Fibroblast of pulmonary artery (primary cell): ENCODE data around the gene MYO1D.

Experiments
- DNase-seq: peaks from one replicate; pipeline ENCODE4 v3.0.0-alpha.2; 2010; ENCODE audit warnings: low read depth
- H3K4me3 ChIP-seq: replicated peaks from 2 replicates; pipeline ENCODE4 v1.5.1; 2011; ENCODE audit warnings: low read depth, mild to moderate bottlenecking, control low read depth, low read length, moderate library complexity
- CTCF ChIP-seq: IDR thresholded peaks from 2 replicates; pipeline ENCODE4 v1.5.1; 2011; ENCODE audit warnings: mild to moderate bottlenecking, control low read depth, low read length, inconsistent platforms; ENCODE audit errors: missing control alignments

MYO1D gene

GRCh38 chr17:32634167-32634566, 242.8 kb downstream of the MYO1D start:
- H3K4me3 ChIP-seq, result no peak overlapping the region
- TF ChIP-seq CTCF, result no peak
- DNase-seq, result no peak

- DNase-seq, result no peak
- no peak for TF ChIP-seq CTCF
- H3K4me3 ChIP-seq, result no peak overlapping the region
These were observed 245.4 kb downstream of the MYO1D start for GRCh38 chr17:32631341-32632096.

GRCh38 chr17:32629563-32630190, 247.2 kb downstream of the MYO1D start:
- no peak for TF ChIP-seq CTCF
- no peak overlapping the region for H3K4me3 ChIP-seq
- DNase-seq, result no peak

GRCh38 chr17:32628271-32629044, 248.5 kb downstream of the MYO1D start:
- no peak for TF ChIP-seq CTCF
- no peak for DNase-seq
- H3K4me3 ChIP-seq, result no peak overlapping the region

- peak; percentile 17 for DNase-seq
- TF ChIP-seq CTCF, result no peak
- no peak overlapping the region for H3K4me3 ChIP-seq
These were observed 249.5 kb downstream of the MYO1D start for GRCh38 chr17:32627239-32627996.

- no peak for TF ChIP-seq CTCF
- DNase-seq, result no peak
- H3K4me3 ChIP-seq, result no peak overlapping the region
These were observed 250.5 kb downstream of the MYO1D start for GRCh38 chr17:32626379-32626791.
